Esophagus squamous epithelium (tissue), 4 donors: ENCODE results near the gene PIK3R5.

Source experiments
- CTCF ChIP-seq, 6 experiments: fragments of 450-650 bp in 4 of 6; fragments of 200-600 bp in 2 of 6; sonication (generic) in 2 of 6; IDR thresholded peaks; one replicate each; pipeline ENCODE4 v1.5.1; 2016 to 2019; ENCODE audit warnings: antibody characterized with exemption in 6 of 6, mild to moderate bottlenecking in 4 of 6, moderate library complexity in 4 of 6
- POLR2A ChIP-seq, 4 donors: fragments of 450-650 bp; IDR thresholded peaks; one replicate each; pipeline ENCODE4 v1.6.1; 2017; ENCODE audit warnings: antibody characterized with exemption in 4 of 4, mild to moderate bottlenecking in 4 of 4, moderate library complexity in 3 of 4

- TF ChIP-seq CTCF (IDR thresholded peaks at IDR 0.05) (no peak), POLR2A (IDR thresholded peaks at IDR 0.05) (no peak)
These were observed 117.6 kb downstream of the PIK3R5 start for GRCh38 chr17:8847891-8848290.
